Hepatocyte (in vitro differentiated cells): ENCODE data around the gene MSI2.

ENCODE experiments used
- EZH2 ChIP-seq: fragments of 200-600 bp; sonication (generic); IDR thresholded peaks from 2 replicates; pipeline ENCODE4 v1.6.1; 2016; ENCODE audit warnings: antibody characterized with exemption, mild to moderate bottlenecking, borderline replicate concordance
- EZH2phosphoT487 ChIP-seq: fragments of 200-600 bp; sonication (generic); IDR thresholded peaks from one replicate; pipeline ENCODE4 v1.6.1; 2018; ENCODE audit warnings: antibody characterized with exemption, mild to moderate bottlenecking, low read depth, moderate library complexity; ENCODE audit not compliant: unreplicated experiment, severe bottlenecking
- TF ChIP-seq, protein P1 (sequence below): fragments of 200-600 bp; sonication (generic); IDR thresholded peaks from 2 replicates; pipeline ENCODE4 v1.5.1; 2016; ENCODE audit warnings: antibody characterized with exemption, mild to moderate bottlenecking; ENCODE audit not compliant: poor library complexity

DNA sequence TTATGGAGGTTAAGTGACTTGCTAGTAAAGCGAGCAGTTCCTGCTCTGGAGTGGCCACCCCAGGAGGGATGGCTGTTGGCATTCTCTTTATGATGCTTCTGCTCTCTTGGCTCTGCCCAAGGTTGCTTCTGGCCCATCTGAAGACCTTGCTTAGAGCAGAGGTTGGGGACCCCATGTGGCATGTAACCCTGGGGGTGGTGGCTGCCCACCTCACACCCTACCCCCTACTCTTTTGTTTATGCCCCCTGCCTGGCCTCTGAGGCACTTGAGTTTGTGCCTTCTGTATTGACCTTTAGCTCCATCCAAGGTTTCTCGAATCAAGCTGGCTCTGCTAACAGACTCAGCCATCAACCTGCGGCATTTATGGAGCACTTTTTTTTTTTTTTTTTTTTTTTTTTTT lies 214.6 kb downstream of the MSI2 start:
- TF ChIP-seq, protein P1, sequence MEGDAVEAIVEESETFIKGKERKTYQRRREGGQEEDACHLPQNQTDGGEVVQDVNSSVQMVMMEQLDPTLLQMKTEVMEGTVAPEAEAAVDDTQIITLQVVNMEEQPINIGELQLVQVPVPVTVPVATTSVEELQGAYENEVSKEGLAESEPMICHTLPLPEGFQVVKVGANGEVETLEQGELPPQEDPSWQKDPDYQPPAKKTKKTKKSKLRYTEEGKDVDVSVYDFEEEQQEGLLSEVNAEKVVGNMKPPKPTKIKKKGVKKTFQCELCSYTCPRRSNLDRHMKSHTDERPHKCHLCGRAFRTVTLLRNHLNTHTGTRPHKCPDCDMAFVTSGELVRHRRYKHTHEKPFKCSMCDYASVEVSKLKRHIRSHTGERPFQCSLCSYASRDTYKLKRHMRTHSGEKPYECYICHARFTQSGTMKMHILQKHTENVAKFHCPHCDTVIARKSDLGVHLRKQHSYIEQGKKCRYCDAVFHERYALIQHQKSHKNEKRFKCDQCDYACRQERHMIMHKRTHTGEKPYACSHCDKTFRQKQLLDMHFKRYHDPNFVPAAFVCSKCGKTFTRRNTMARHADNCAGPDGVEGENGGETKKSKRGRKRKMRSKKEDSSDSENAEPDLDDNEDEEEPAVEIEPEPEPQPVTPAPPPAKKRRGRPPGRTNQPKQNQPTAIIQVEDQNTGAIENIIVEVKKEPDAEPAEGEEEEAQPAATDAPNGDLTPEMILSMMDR, result no peak
- TF ChIP-seq EZH2 (no peak), EZH2phosphoT487 (no peak)
